HepG2 (cell line): ENCODE results near the gene MTMR4. TPM values are rescaled to one million over a fixed set of nuclear protein-coding genes. Genes with fewer than 3 reads are reported as not detected.

Source experiments
- KAT2B ChIP-seq: fragments of 150-350 bp; IDR thresholded peaks from 2 replicates; pipeline ENCODE4 v1.6.1; 2014; ENCODE audit warnings: low read depth, low read length, borderline replicate concordance
- KLF9 ChIP-seq: IDR thresholded peaks from 2 replicates; pipeline ENCODE4 v1.6.1; 2016; ENCODE audit warnings: low read depth
- LCORL ChIP-seq, 2 experiments: fragments of 450-650 bp in 1 of 2; sonication (generic) in 1 of 2; formaldehyde crosslinking in 1 of 2; IDR thresholded peaks; 2 replicates each; pipeline versions ENCODE4 v1.5.0 to v1.6.1; 2017 to 2020; ENCODE audit warnings: antibody characterized with exemption in 1 of 2, missing genetic modification reagents in 1 of 2
- POLR2AphosphoS5 ChIP-seq: IDR thresholded peaks from 2 replicates; pipeline ENCODE4 v1.6.1; 2012; ENCODE audit warnings: low read depth, low read length
- SNAI1 ChIP-seq: sonication (generic); formaldehyde crosslinking; IDR thresholded peaks from 2 replicates; pipeline ENCODE4 v1.5.0; 2020; ENCODE audit warnings: mild to moderate bottlenecking, missing genetic modification reagents, borderline replicate concordance
- TEAD3 ChIP-seq: optimal IDR thresholded peaks from 2 replicates; pipeline ENCODE3; 2016; ENCODE audit warnings: borderline replicate concordance
- ZFP36L1 ChIP-seq: sonication (generic); formaldehyde crosslinking; IDR thresholded peaks from 2 replicates; pipeline ENCODE4 v1.8.0; 2022; ENCODE audit warnings: mild to moderate bottlenecking, missing genetic modification reagents, moderate library complexity
- ZNF263 ChIP-seq: sonication (generic); formaldehyde crosslinking; IDR thresholded peaks from 2 replicates; pipeline ENCODE4 v1.4.0; 2020; ENCODE audit warnings: missing genetic modification reagents
- ZNF614 ChIP-seq: IDR thresholded peaks from 2 replicates; pipeline ENCODE4 v1.6.1; 2018; ENCODE audit warnings: missing biosample characterization, missing genetic modification reagents, inconsistent platforms, borderline replicate concordance
- ZNF672 ChIP-seq: sonication (generic); formaldehyde crosslinking; IDR thresholded peaks from 2 replicates; pipeline ENCODE4 v1.8.1; 2022; ENCODE audit warnings: missing genetic modification reagents
- ZNF775 ChIP-seq: sonication (generic); formaldehyde crosslinking; IDR thresholded peaks from 2 replicates; pipeline ENCODE4 v1.4.0; 2020; ENCODE audit warnings: missing genetic modification reagents, mild to moderate bottlenecking, moderate library complexity, borderline replicate concordance
- polyA plus RNA-seq, 8 experiments: library from polyadenylated mRNA; depleted of rRNA in 3 of 8; stranded (reverse) in 7 of 8; unstranded in 1 of 8; fragments of >200 nt; fragmentation: Illumina TruSeq in 4 of 8; extraction: Trizol in 4 of 8; gene quantifications; 2 replicates each; pipeline versions ENCODE4 v1.2.1 to v1.2.3, GENCODE V29; 2011 to 2016; ENCODE audit warnings: low read depth in 4 of 8, missing spikeins in 1 of 8, mixed read lengths in 1 of 8; ENCODE audit not compliant: insufficient read depth in 1 of 8
- total RNA-seq, 5 experiments: library from RNA; depleted of rRNA; stranded (reverse); fragments of >200 nt; fragmentation: Illumina TruSeq; extraction: Trizol; gene quantifications; 2 replicates each; pipeline ENCODE4 v1.2.3, GENCODE V29; 2016; ENCODE audit warnings: low read depth in 1 of 5
- TF ChIP-seq, protein P1 (sequence below): sonication (generic); formaldehyde crosslinking; IDR thresholded peaks from 2 replicates; pipeline ENCODE4 v1.5.1; 2020; ENCODE audit warnings: mild to moderate bottlenecking, missing genetic modification reagents, borderline replicate concordance
- TF ChIP-seq, protein P2 (sequence below): sonication (generic); formaldehyde crosslinking; IDR thresholded peaks from 2 replicates; pipeline ENCODE4 v1.5.0; 2020; ENCODE audit warnings: mild to moderate bottlenecking, missing genetic modification reagents
- TF ChIP-seq, protein P3 (sequence below): sonication (generic); formaldehyde crosslinking; IDR thresholded peaks from 2 replicates; pipeline ENCODE4 v1.8.0; 2022; ENCODE audit warnings: mild to moderate bottlenecking, missing genetic modification reagents, borderline replicate concordance
- TF ChIP-seq, protein P4 (sequence below): sonication (generic); formaldehyde crosslinking; IDR thresholded peaks from 2 replicates; pipeline ENCODE4 v1.9.0; 2021; ENCODE audit warnings: missing genetic modification reagents, borderline replicate concordance
- TF ChIP-seq, protein P5 (sequence below): sonication (generic); formaldehyde crosslinking; conservative IDR thresholded peaks from 2 replicates; pipeline ENCODE4 v1.8.0; 2022; ENCODE audit warnings: low read depth, missing genetic modification reagents

The MTMR4 gene
- total and polyA plus RNA-seq, 2 of the 13 experiments (the other 11 are each of a cell fraction or from before 2014, with no cell fraction given) = 62.5 to 65.1 TPM

DNA sequence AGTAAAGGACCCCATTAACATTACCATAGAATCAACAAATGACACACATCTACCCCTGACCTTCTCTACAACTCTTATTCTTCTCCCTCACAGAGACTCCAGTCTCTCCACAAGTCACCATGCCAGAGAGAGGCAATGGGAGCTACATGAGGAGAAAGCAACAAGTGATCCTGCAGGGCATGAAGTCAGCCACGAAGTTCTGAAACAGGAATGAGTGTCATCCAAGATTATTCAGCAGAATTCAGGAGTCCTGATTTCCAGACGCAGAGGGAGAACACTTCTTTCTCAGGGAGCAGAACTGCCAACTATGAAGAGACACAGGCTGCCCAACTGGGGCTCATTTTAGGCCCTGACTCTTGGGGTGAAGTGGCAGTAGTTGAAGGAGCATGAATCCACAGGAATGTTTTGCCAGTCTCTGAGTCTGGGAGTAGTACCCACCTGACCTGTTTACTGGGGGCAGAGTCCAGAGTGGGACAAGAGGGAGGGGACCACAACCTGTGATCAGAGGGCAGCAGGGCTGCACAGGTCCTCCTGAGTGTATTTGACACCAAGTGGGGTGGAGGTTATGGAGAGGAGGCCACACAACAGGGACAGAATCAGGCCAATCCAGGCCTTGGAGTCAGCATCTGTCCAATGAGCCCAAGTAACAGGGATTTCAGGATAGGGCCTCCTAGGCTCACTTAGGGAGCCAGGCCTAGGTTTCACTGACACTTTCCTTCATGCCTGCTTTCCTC, 2.4 kb upstream of the MTMR4 start (continued):
- TF ChIP-seq, protein P1, sequence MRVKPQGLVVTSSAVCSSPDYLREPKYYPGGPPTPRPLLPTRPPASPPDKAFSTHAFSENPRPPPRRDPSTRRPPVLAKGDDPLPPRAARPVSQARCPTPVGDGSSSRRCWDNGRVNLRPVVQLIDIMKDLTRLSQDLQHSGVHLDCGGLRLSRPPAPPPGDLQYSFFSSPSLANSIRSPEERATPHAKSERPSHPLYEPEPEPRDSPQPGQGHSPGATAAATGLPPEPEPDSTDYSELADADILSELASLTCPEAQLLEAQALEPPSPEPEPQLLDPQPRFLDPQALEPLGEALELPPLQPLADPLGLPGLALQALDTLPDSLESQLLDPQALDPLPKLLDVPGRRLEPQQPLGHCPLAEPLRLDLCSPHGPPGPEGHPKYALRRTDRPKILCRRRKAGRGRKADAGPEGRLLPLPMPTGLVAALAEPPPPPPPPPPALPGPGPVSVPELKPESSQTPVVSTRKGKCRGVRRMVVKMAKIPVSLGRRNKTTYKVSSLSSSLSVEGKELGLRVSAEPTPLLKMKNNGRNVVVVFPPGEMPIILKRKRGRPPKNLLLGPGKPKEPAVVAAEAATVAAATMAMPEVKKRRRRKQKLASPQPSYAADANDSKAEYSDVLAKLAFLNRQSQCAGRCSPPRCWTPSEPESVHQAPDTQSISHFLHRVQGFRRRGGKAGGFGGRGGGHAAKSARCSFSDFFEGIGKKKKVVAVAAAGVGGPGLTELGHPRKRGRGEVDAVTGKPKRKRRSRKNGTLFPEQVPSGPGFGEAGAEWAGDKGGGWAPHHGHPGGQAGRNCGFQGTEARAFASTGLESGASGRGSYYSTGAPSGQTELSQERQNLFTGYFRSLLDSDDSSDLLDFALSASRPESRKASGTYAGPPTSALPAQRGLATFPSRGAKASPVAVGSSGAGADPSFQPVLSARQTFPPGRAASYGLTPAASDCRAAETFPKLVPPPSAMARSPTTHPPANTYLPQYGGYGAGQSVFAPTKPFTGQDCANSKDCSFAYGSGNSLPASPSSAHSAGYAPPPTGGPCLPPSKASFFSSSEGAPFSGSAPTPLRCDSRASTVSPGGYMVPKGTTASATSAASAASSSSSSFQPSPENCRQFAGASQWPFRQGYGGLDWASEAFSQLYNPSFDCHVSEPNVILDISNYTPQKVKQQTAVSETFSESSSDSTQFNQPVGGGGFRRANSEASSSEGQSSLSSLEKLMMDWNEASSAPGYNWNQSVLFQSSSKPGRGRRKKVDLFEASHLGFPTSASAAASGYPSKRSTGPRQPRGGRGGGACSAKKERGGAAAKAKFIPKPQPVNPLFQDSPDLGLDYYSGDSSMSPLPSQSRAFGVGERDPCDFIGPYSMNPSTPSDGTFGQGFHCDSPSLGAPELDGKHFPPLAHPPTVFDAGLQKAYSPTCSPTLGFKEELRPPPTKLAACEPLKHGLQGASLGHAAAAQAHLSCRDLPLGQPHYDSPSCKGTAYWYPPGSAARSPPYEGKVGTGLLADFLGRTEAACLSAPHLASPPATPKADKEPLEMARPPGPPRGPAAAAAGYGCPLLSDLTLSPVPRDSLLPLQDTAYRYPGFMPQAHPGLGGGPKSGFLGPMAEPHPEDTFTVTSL (CRISPR knock-in tag) = peak; percentile 56; the same call in 1 of the 2 replicates
- TF ChIP-seq TEAD3 (CRISPR knock-in tag) (peak; percentile 62), ZNF775 (no peak), ZNF672 (CRISPR knock-in tag) (no peak), KAT2B (no peak), POLR2AphosphoS5 (peak; percentile 67), SNAI1 (no peak), KLF9 (CRISPR knock-in tag) (no peak), ZFP36L1 (CRISPR knock-in tag) (no peak; the same call in 1 of the 2 replicates), ZNF263 (CRISPR knock-in tag) (no peak), ZNF614 (CRISPR knock-in tag) (no peak), LCORL (IDR thresholded peaks at IDR 0.05) (no peak), LCORL (CRISPR knock-in tag; IDR thresholded peaks at IDR 0.05) (peak; percentile 69; the same call in 1 of the 2 replicates)
- TF ChIP-seq, protein P2, sequence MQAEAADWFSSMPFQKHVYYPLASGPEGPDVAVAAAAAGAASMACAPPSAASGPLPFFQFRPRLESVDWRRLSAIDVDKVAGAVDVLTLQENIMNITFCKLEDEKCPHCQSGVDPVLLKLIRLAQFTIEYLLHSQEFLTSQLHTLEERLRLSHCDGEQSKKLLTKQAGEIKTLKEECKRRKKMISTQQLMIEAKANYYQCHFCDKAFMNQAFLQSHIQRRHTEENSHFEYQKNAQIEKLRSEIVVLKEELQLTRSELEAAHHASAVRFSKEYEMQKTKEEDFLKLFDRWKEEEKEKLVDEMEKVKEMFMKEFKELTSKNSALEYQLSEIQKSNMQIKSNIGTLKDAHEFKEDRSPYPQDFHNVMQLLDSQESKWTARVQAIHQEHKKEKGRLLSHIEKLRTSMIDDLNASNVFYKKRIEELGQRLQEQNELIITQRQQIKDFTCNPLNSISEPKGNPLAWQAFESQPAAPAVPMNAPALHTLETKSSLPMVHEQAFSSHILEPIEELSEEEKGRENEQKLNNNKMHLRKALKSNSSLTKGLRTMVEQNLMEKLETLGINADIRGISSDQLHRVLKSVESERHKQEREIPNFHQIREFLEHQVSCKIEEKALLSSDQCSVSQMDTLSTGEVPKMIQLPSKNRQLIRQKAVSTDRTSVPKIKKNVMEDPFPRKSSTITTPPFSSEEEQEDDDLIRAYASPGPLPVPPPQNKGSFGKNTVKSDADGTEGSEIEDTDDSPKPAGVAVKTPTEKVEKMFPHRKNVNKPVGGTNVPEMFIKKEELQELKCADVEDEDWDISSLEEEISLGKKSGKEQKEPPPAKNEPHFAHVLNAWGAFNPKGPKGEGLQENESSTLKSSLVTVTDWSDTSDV (CRISPR knock-in tag) = peak; percentile 50; the same call in 1 of the 2 replicates
- TF ChIP-seq, protein P3, sequence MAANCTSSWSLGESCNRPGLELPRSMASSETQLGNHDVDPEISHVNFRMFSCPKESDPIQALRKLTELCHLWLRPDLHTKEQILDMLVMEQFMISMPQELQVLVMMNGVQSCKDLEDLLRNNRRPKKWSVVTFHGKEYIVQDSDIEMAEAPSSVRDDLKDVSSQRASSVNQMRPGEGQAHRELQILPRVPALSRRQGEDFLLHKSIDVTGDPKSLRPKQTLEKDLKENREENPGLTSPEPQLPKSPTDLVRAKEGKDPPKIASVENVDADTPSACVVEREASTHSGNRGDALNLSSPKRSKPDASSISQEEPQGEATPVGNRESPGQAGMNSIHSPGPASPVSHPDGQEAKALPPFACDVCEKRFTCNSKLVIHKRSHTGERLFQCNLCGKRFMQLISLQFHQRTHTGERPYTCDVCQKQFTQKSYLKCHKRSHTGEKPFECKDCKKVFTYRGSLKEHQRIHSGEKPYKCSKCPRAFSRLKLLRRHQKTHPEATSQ (CRISPR knock-in tag) = no peak
- TF ChIP-seq, protein P4, sequence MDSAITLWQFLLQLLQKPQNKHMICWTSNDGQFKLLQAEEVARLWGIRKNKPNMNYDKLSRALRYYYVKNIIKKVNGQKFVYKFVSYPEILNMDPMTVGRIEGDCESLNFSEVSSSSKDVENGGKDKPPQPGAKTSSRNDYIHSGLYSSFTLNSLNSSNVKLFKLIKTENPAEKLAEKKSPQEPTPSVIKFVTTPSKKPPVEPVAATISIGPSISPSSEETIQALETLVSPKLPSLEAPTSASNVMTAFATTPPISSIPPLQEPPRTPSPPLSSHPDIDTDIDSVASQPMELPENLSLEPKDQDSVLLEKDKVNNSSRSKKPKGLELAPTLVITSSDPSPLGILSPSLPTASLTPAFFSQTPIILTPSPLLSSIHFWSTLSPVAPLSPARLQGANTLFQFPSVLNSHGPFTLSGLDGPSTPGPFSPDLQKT (CRISPR knock-in tag) = no peak
- TF ChIP-seq, protein P5, sequence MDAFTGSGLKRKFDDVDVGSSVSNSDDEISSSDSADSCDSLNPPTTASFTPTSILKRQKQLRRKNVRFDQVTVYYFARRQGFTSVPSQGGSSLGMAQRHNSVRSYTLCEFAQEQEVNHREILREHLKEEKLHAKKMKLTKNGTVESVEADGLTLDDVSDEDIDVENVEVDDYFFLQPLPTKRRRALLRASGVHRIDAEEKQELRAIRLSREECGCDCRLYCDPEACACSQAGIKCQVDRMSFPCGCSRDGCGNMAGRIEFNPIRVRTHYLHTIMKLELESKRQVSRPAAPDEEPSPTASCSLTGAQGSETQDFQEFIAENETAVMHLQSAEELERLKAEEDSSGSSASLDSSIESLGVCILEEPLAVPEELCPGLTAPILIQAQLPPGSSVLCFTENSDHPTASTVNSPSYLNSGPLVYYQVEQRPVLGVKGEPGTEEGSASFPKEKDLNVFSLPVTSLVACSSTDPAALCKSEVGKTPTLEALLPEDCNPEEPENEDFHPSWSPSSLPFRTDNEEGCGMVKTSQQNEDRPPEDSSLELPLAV (CRISPR knock-in tag) = no peak
